Raji (cell line): ENCODE data around the gene CLIC3.

Experiments
- POLR2A ChIP-seq: IDR thresholded peaks from 2 replicates; pipeline ENCODE4 v1.6.1; 2011; ENCODE audit warnings: low read depth, low read length, control low read depth; ENCODE audit not compliant: insufficient read depth

CLIC3 gene

GRCh38 chr9:136996361-136997292, at the start of gene CLIC3:
TSS of gene CLIC3 (minus strand) at chr9:136996568. CDS start at chr9:136996543, 25 bp downstream.
- TF ChIP-seq POLR2A, result no peak

- TF ChIP-seq POLR2A, result no peak
Measured at GRCh38 chr9:137045294-137046087, 49.1 kb upstream of the CLIC3 start.

- no peak for TF ChIP-seq POLR2A
Measured at GRCh38 chr9:137044502-137045177, 48.3 kb upstream of the CLIC3 start.

- no peak for TF ChIP-seq POLR2A
Measured at GRCh38 chr9:137044037-137044436, 47.7 kb upstream of the CLIC3 start.

- TF ChIP-seq POLR2A, result no peak
Measured at GRCh38 chr9:137042751-137043727, 46.7 kb upstream of the CLIC3 start.

- no peak for TF ChIP-seq POLR2A
Measured at GRCh38 chr9:137041124-137041523, 44.8 kb upstream of the CLIC3 start.

GRCh38 chr9:137040568-137040967, 44.2 kb upstream of the CLIC3 start:
- no peak for TF ChIP-seq POLR2A

- TF ChIP-seq POLR2A, result no peak
Measured at GRCh38 chr9:137039611-137040366, 43.4 kb upstream of the CLIC3 start.

GRCh38 chr9:137038916-137039315, 42.5 kb upstream of the CLIC3 start:
- no peak for TF ChIP-seq POLR2A

- no peak for TF ChIP-seq POLR2A
Measured at GRCh38 chr9:137037483-137037882, 41.1 kb upstream of the CLIC3 start.

GRCh38 chr9:137037035-137037434, 40.7 kb upstream of the CLIC3 start:
- no peak for TF ChIP-seq POLR2A

- TF ChIP-seq POLR2A, result no peak
Measured at GRCh38 chr9:137035937-137036336, 39.6 kb upstream of the CLIC3 start.

GRCh38 chr9:137035507-137035834, 39.1 kb upstream of the CLIC3 start:
- TF ChIP-seq POLR2A, result no peak
